HepG2 (cell line): Measurements from ENCODE around the gene CAPRIN1. TPM values are rescaled to one million over a fixed set of nuclear protein-coding genes. Genes with fewer than 3 reads are reported as not detected.

Source experiments
- FLYWCH1 ChIP-seq: sonication (generic); formaldehyde crosslinking; IDR thresholded peaks from 2 replicates; pipeline ENCODE4 v1.8.1; 2023; ENCODE audit warnings: mild to moderate bottlenecking, missing genetic modification reagents
- HNRNPK ChIP-seq: fragments of 200-400 bp; formaldehyde crosslinking; IDR thresholded peaks from 2 replicates; pipeline ENCODE4 v1.6.1; 2018; ENCODE audit warnings: low read length, low read depth, moderate library complexity, mild to moderate bottlenecking; ENCODE audit not compliant: poor library complexity, severe bottlenecking
- KLF9 ChIP-seq: IDR thresholded peaks from 2 replicates; pipeline ENCODE4 v1.6.1; 2016; ENCODE audit warnings: low read depth
- MAFF ChIP-seq: IDR thresholded peaks from 2 replicates; pipeline ENCODE4 v1.6.1; 2011; ENCODE audit warnings: low read depth, low read length, improper control_type of control experiment
- MIER2 ChIP-seq: IDR thresholded peaks from 2 replicates; pipeline ENCODE4 v1.6.1; 2016; ENCODE audit warnings: missing biosample characterization, missing genetic modification reagents
- NFE2 ChIP-seq: sonication (generic); formaldehyde crosslinking; IDR thresholded peaks from 2 replicates; pipeline ENCODE4 v1.4.0; 2020; ENCODE audit warnings: missing genetic modification reagents
- NR2F6 ChIP-seq, 2 experiments: IDR thresholded peaks; 2 replicates each; pipeline ENCODE4 v1.6.1; 2016; ENCODE audit warnings: antibody characterized with exemption in 1 of 2, mild to moderate bottlenecking in 1 of 2
- RCOR2 ChIP-seq: IDR thresholded peaks from 2 replicates; pipeline ENCODE4 v1.6.1; 2016; ENCODE audit warnings: missing biosample characterization, missing genetic modification reagents
- ZNF260 ChIP-seq: sonication (generic); formaldehyde crosslinking; IDR thresholded peaks from 2 replicates; pipeline ENCODE4 v1.4.0; 2020; ENCODE audit warnings: missing genetic modification reagents, low read depth, mild to moderate bottlenecking, borderline replicate concordance
- ZNF282 ChIP-seq: fragments of 450-650 bp; IDR thresholded peaks from 2 replicates; pipeline ENCODE4 v1.6.1; 2018; ENCODE audit not compliant: partially characterized antibody
- ZNF30 ChIP-seq: sonication (generic); formaldehyde crosslinking; IDR thresholded peaks from 2 replicates; pipeline ENCODE4 v1.5.0; 2020; ENCODE audit warnings: mild to moderate bottlenecking, missing genetic modification reagents
- ZNF407 ChIP-seq: sonication (generic); formaldehyde crosslinking; IDR thresholded peaks from one replicate; pipeline ENCODE4 v1.5.1; 2020; ENCODE audit warnings: mild to moderate bottlenecking, missing genetic modification reagents; ENCODE audit errors: not compliant biosample characterization
- ZNF431 ChIP-seq: sonication (generic); formaldehyde crosslinking; IDR thresholded peaks from 2 replicates; pipeline ENCODE4 v1.9.0; 2022; ENCODE audit warnings: missing genetic modification reagents, low read depth, mild to moderate bottlenecking, borderline replicate concordance
- ZNF558 ChIP-seq: sonication (generic); formaldehyde crosslinking; IDR thresholded peaks from 2 replicates; pipeline ENCODE4 v1.9.0; 2022; ENCODE audit warnings: mild to moderate bottlenecking, missing genetic modification reagents, borderline replicate concordance
- polyA plus RNA-seq, 8 experiments: library from polyadenylated mRNA; depleted of rRNA in 3 of 8; stranded (reverse) in 7 of 8; unstranded in 1 of 8; fragments of >200 nt; fragmentation: Illumina TruSeq in 4 of 8; extraction: Trizol in 4 of 8; gene quantifications; 2 replicates each; pipeline versions ENCODE4 v1.2.1 to v1.2.3, GENCODE V29; 2011 to 2016; ENCODE audit warnings: low read depth in 4 of 8, missing spikeins in 1 of 8, mixed read lengths in 1 of 8; ENCODE audit not compliant: insufficient read depth in 1 of 8
- total RNA-seq, 5 experiments: library from RNA; depleted of rRNA; stranded (reverse); fragments of >200 nt; fragmentation: Illumina TruSeq; extraction: Trizol; gene quantifications; 2 replicates each; pipeline ENCODE4 v1.2.3, GENCODE V29; 2016; ENCODE audit warnings: low read depth in 1 of 5
- TF ChIP-seq, protein P1 (sequence below): IDR thresholded peaks from 2 replicates; pipeline ENCODE4 v1.4.0; 2020; ENCODE audit warnings: mild to moderate bottlenecking, missing genetic modification reagents
- TF ChIP-seq, protein P2 (sequence below): sonication (generic); formaldehyde crosslinking; IDR thresholded peaks from 2 replicates; pipeline ENCODE4 v1.5.0; 2020; ENCODE audit warnings: mild to moderate bottlenecking, missing genetic modification reagents

CAPRIN1 gene
- total and polyA plus RNA-seq, 2 of the 13 experiments (the other 11 are each of a cell fraction or from before 2014, with no cell fraction given) = 114 to 162 TPM

DNA sequence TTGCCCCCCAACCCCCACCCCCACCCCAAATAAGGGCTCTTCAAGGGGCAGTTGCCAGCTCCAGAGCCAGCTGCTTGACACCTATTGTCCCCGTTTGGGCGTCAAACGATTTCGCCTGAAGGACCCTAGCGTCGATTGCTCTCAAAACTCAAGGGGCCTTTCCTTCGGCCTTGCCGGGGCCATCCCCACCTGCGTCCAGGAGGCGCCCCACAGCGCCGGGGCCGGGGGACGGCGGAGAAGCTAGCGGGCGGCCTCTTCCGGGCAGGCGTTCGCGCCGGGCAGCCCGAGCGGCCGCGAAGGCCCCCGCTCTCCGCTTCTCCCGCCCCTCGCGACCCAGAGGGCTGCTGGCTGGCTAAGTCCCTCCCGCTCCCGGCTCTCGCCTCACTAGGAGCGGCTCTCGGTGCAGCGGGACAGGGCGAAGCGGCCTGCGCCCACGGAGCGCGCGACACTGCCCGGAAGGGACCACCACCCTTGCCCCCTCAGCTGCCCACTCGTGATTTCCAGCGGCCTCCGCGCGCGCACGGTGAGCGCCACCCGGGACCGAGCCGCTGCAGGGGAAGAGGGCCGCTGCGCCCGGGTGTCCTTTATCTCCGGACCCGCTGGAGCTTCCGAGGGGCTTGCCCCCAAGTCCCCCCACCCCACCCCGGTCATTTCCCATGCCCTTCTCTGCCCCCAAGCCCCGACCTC is at the start of gene CAPRIN1 (continued):
- TF ChIP-seq ZNF407 (CRISPR knock-in tag) = peak; percentile 78
- TF ChIP-seq ZNF30 = no peak
- TF ChIP-seq MAFF = no peak
- no peak for TF ChIP-seq NR2F6 (IDR thresholded peaks at IDR 0.05)
- 0 out of 2 replicates have a peak, but pooled peaks have one; percentile 7 for TF ChIP-seq NR2F6 (CRISPR knock-in tag; IDR thresholded peaks at IDR 0.05)
- no peak for TF ChIP-seq ZNF431 (CRISPR knock-in tag)
- TF ChIP-seq FLYWCH1 (CRISPR knock-in tag) = no peak
- TF ChIP-seq HNRNPK = peak; percentile 89
- TF ChIP-seq, protein P1, sequence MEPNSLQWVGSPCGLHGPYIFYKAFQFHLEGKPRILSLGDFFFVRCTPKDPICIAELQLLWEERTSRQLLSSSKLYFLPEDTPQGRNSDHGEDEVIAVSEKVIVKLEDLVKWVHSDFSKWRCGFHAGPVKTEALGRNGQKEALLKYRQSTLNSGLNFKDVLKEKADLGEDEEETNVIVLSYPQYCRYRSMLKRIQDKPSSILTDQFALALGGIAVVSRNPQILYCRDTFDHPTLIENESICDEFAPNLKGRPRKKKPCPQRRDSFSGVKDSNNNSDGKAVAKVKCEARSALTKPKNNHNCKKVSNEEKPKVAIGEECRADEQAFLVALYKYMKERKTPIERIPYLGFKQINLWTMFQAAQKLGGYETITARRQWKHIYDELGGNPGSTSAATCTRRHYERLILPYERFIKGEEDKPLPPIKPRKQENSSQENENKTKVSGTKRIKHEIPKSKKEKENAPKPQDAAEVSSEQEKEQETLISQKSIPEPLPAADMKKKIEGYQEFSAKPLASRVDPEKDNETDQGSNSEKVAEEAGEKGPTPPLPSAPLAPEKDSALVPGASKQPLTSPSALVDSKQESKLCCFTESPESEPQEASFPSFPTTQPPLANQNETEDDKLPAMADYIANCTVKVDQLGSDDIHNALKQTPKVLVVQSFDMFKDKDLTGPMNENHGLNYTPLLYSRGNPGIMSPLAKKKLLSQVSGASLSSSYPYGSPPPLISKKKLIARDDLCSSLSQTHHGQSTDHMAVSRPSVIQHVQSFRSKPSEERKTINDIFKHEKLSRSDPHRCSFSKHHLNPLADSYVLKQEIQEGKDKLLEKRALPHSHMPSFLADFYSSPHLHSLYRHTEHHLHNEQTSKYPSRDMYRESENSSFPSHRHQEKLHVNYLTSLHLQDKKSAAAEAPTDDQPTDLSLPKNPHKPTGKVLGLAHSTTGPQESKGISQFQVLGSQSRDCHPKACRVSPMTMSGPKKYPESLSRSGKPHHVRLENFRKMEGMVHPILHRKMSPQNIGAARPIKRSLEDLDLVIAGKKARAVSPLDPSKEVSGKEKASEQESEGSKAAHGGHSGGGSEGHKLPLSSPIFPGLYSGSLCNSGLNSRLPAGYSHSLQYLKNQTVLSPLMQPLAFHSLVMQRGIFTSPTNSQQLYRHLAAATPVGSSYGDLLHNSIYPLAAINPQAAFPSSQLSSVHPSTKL (CRISPR knock-in tag) = peak; percentile 19; the same call in 1 of the 2 replicates
- 0 out of 2 replicates have a peak, but pooled peaks have one; percentile 0 for TF ChIP-seq ZNF558 (CRISPR knock-in tag)
- TF ChIP-seq KLF9 (CRISPR knock-in tag) = no peak
- no peak for TF ChIP-seq ZNF260
- TF ChIP-seq MIER2 (CRISPR knock-in tag) = no peak
- no peak for TF ChIP-seq RCOR2 (CRISPR knock-in tag)
- no peak for TF ChIP-seq NFE2 (CRISPR knock-in tag)
- TF ChIP-seq, protein P2, sequence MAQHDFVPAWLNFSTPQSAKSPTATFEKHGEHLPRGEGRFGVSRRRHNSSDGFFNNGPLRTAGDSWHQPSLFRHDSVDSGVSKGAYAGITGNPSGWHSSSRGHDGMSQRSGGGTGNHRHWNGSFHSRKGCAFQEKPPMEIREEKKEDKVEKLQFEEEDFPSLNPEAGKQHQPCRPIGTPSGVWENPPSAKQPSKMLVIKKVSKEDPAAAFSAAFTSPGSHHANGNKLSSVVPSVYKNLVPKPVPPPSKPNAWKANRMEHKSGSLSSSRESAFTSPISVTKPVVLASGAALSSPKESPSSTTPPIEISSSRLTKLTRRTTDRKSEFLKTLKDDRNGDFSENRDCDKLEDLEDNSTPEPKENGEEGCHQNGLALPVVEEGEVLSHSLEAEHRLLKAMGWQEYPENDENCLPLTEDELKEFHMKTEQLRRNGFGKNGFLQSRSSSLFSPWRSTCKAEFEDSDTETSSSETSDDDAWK (CRISPR knock-in tag) = no peak
- no peak for TF ChIP-seq ZNF282
